ENCODE results near the gene BACH2.
"Not testable (repeated sequence)": the region's sequence is repeated elsewhere in the genome, so short reads cannot be mapped to it uniquely, and the experiment has no call there.

Gene BACH2

DNA sequence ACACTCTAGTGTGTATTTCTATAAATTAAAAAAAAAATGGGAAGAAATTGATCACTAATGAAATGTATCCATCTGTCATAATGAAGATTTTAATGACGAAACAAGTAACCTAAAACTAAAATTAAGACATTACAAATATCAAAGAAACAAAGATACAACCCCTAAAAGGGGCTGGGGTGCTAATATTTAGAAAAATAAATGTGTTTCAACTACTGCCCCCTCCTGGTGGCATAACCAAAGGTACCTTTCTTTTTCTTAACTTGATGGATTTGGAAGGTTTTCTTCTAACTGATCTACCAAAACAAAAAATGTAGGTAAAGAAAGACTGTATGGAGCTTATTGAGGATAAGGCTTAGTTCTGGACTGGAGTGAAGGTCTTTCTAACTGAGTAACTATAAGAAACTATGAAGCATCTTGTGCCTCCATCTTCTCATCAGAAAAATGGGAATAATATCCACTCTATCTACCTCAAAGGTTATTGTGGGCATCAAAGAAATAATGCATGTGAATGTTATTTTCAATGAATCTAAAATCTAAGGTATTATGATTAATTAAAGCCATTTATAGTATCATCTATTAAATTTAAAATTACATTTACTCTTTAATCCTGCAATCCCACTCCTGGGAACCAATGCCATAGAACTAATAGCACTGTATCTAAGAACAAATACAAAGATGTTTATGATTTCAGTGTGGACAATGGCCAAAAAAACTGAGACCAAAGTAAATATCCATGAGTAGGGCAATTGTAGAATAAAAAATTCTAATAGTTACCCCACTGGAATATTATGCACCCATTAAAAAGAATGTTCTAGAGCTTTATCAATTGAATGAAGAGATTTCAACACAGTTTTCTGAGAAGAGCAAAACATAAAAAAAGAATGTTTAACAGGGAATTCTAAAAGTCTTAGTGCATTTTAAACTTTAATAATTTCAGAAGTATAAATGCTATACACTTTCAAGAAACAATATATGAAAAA is 117.2 kb downstream of the BACH2 start:
- no peak for DNase-seq

- DNase-seq: no peak
These were observed 118.2 kb downstream of the BACH2 start for GRCh38 chr6:90178384-90178855.

GRCh38 chr6:90177544-90178383 is 118.9 kb downstream of the BACH2 start:
- DNase-seq: no peak

GRCh38 chr6:90175627-90176538 is 120.8 kb downstream of the BACH2 start:
- no peak for DNase-seq

- DNase-seq: no peak
These were observed 123.2 kb downstream of the BACH2 start for GRCh38 chr6:90173262-90173925.

- no peak for DNase-seq
These were observed 126.0 kb downstream of the BACH2 start for GRCh38 chr6:90170601-90171000.

- no peak for DNase-seq
These were observed 127.3 kb downstream of the BACH2 start for GRCh38 chr6:90169374-90169773.

DNA sequence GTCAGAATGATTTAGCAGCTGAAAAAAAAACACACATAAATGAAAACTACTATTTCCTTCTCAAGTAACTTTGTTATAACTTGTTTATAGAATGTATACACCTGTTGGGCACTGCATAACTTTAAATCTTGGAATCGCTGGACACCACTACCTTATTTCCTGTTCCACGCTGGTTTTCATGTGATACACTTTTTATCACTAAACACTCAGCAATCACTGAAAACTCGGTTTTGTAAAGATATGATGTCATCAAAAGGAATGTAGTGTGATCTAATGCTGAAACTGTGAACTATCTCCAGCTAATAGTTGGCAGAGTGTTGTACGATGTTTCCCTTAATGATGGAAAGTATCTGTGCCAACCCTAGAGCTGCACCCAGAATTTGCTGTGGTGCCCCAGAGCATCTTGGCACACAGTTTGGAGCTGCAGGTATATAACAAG is 127.9 kb downstream of the BACH2 start:
- no peak for DNase-seq

- no peak for DNase-seq
These were observed 128.9 kb downstream of the BACH2 start for GRCh38 chr6:90167514-90168379.

DNA sequence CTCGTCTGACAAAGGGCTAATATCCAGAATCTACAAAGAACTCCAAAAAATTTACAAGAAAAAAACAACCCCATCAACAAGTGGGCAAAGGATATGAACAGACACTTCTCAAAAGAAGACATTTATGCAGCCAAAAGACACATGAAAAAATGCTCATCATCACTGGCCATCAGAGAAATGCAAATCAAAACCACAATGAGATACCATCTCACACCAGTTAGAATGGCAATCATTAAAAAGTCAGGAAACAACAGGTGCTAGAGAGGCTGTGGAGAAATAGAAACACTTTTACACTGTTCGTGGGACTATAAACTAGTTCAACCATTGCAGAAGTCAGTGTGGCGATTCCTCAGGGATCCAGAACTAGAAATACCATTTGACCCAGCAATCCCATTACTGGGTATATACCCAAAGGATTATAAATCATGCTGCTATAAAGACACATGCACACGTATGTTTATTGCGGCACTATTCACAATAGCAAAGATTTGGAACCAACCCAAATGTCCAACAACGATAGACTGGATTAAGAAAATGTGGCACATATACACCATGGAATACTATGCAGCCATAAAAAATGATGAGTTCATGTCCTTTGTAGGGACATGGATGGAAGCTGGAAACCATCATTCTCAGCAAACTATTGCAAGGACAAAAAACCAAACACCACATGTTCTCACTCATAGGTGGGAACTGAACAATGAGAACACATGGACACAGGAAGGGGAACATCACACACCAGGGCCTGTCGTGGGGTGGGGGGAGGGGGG is 130.3 kb downstream of the BACH2 start:
- not testable (repeated sequence) for DNase-seq

DNA sequence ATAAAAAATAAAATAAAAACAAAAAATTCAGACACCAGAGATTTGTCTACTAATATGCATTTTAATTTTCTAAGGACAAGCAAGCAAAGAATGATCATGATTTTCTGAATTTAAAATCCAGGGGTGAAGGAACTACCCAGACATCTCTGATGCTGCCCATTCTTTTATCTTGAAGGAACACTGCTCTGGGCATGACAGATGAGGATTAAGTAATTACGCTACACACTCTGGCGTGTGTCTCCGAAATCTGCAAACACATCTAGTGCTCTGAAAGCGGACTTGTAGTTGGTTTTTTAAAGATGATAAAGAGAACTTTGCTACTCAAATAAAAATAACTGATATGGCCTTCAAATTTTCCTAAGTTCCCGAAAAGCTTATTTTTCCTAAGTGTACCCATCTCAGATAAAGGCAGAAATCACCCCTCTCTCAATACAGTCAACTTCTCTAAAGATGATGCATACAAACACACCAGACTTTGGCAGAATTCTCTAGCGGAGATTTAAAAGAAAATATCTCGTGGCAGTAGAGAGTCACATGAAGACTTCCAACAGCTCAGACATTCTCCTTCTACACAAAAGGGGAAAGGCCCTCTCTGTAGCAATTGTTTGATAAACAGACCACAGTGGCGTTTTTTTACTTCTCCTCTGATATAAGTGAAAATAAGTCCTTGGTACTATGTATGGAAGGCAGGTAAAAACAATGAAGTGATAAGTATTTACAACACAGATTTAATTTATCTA is 133.8 kb downstream of the BACH2 start:
- no peak for DNase-seq

DNA sequence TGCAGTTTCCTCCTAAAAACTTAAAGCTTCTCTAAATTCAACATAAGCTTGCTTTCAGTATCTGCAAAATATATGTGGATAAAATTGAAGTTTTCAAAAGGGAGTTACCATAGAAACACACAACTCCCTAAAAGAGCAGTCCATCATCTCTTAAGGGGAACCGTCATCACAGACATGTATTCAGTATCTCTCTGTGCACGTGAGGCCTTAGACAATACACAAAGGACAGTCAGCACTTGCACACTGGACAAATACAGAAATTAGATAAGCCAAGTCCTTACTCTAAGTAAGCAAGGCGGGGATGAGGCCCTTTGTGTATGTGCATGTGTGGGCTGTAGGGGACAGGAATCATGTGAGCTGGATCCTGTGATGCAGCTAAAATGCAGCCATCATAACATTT is 136.6 kb downstream of the BACH2 start:
- DNase-seq: no peak

- DNase-seq: no peak
These were observed 137.2 kb downstream of the BACH2 start for GRCh38 chr6:90159452-90159851.

- DNase-seq: no peak
These were observed 137.7 kb downstream of the BACH2 start for GRCh38 chr6:90158936-90159335.

DNA sequence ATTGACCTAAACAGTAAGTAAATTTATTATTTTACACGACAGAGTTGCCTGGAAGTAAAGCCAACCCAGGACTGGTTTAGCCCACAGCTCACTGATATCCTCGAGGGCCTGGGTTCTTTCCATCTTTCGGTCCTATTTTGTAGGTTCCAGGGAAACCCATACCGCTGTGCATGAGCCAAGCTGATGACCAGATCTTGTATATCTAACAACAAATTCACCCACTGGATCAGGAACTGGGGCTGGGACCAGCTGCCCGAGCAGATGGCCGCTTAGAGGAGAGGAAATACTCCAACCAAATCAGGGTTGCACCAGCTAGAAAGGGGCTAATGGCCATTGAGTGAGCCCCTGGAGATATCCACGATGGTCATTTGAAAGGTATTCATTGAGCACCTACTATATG is 139.2 kb downstream of the BACH2 start:
- no peak for DNase-seq

DNA sequence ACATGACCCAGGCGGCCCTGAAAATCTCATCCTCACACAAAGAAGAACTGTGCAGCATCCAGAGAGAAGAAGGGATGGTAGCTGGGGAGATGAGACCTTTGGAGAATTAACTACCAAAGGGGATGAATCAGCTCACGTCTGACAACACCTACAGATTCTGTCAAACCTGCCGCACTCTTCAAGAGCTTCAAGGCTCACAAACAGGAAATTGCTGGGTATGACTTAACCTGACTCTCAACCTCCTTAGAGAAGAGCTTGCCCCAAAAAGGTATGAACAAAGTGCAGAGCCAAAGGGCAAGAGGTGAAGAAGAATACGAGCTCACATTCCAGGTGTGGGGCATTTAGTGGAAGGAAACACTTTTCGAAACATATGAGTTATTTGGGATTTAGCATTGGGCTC is 139.8 kb downstream of the BACH2 start:
- DNase-seq: no peak

GRCh38 chr6:90154755-90155470 is 141.7 kb downstream of the BACH2 start:
- no peak for DNase-seq

DNA sequence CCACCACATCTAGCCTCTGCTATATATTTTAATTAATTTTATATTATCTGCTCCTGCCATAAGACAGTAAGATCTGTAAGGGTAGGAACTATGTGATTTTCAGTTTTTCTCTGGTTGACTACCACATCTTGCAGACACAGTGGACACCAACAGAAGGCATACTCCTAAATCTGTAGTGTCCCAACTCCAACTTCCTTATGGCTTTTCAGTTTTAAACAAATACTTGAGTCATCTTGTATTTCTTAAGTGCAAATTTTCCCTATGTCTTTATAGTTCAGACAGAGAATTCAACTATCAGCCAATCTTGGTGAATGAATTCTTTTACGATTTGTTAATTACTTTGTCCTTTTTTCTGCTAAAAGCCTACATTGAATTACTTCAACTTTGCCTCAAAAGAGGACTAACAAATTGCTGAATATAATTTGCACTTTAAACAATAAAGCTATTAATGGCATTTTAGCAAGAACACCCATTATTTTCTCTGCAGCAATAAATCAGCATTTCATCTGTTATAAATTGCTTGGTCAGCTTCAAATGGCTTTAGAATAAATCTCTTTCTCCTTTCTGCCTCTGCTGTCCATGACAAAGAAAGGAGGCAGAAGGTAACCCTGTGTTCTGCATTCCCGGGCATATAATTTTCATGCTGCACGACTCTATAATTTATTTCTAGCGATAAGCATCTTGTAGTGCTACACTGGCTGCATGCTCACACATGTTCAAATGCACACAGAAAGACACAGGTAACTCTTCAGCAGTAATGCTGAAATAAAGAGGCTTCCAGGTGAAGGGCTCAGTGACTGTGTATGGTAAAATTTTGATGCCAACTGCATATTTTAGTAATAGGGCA is 144.8 kb downstream of the BACH2 start:
- no peak for DNase-seq

Measured in SIG-M5 (cell line).